ENCODE data around the gene NT5C3B.

The NT5C3B gene

DNA sequence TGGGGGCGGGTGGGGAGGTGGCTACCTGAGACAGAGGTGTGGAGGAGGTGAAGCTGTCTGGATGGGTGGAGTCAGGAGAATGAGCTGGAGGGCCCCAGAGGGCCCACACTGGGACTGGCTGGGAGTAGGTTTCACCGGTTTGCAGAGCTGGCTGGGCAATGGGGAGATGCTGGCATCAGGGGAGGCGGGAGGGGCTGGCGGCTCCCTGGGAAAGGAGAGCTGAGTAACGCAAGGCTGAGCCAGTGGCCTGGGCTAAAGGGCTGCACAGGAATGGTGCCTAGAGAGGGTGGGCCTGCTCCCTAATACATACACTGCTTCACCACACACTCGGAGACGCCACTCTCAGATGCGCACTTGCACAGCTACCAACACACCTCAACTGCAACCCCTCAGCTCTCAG lies 36.7 kb downstream of the NT5C3B start:
- TF ChIP-seq CTCF (IDR thresholded peaks at IDR 0.05; ENCODE audit: low read length) (no peak), EZH2 (IDR thresholded peaks at IDR 0.05; ENCODE audit: borderline replicate concordance, low read length) (no peak)

GRCh38 chr17:41797377-41797776 lies 38.7 kb downstream of the NT5C3B start:
- no peaks in the 10 kb centered on the region for H3K36me3 ChIP-seq (ENCODE audit: insufficient read depth, low read length)
- H3K4me1 ChIP-seq (ENCODE audit: insufficient read depth, low read length, severe bottlenecking) = peaks cover 14% of the 10 kb centered on the region
- H3K27ac ChIP-seq (ENCODE audit: low read depth, low read length, poor library complexity, severe bottlenecking) = no peak overlapping the region
- no peaks in the 10 kb centered on the region for H3K9me3 ChIP-seq (ENCODE audit: low read length)
- H3F3A ChIP-seq (ENCODE audit: insufficient read depth, low read length) = no peaks in the 10 kb centered on the region
- no peaks in the 10 kb centered on the region for H3K9me2 ChIP-seq (ENCODE audit: low read depth, low read length)
- H3K4me3 ChIP-seq (ENCODE audit: low read depth, low read length, poor library complexity, severe bottlenecking) = no peak overlapping the region
- no peak overlapping the region for H2AFZ ChIP-seq (ENCODE audit: low read length)
- H4K20me1 ChIP-seq (ENCODE audit: insufficient read depth, low read length) = no peaks in the 10 kb centered on the region
- no peaks in the 10 kb centered on the region for H3K79me2 ChIP-seq (ENCODE audit: insufficient read depth, low read length)
- TF ChIP-seq EZH2 (IDR thresholded peaks at IDR 0.05; ENCODE audit: borderline replicate concordance, low read length) (no peak), CTCF (IDR thresholded peaks at IDR 0.05; ENCODE audit: low read length) (no peak)
- H3K4me2 ChIP-seq (ENCODE audit: low read length) = no peak overlapping the region
- H3K9ac ChIP-seq (ENCODE audit: low read length) = no peak overlapping the region
- H3K27me3 ChIP-seq (ENCODE audit: insufficient read depth, low read length) = peaks cover 11% of the 10 kb centered on the region; the same call in 1 of the 2 replicates

More for the DNA sequence above, 36.7 kb downstream of the NT5C3B start:
- Histone ChIP-seq H3K79me2 (ENCODE audit: insufficient read depth, low read length) (no peaks in the 10 kb centered on the region), H3K27ac (ENCODE audit: low read depth, low read length, poor library complexity, severe bottlenecking) (no peak overlapping the region), H3K27me3 (ENCODE audit: insufficient read depth, low read length) (no peaks in the 10 kb centered on the region; the same call in 1 of the 2 replicates), H2AFZ (ENCODE audit: low read length) (no peak overlapping the region), H3K36me3 (ENCODE audit: insufficient read depth, low read length) (no peaks in the 10 kb centered on the region), H3K9ac (ENCODE audit: low read length) (no peak overlapping the region), H4K20me1 (ENCODE audit: insufficient read depth, low read length) (no peaks in the 10 kb centered on the region), H3K4me2 (ENCODE audit: low read length) (no peak overlapping the region), H3K9me2 (ENCODE audit: low read depth, low read length) (no peaks in the 10 kb centered on the region), H3K4me1 (ENCODE audit: insufficient read depth, low read length, severe bottlenecking) (peaks cover 28% of the 10 kb centered on the region), H3F3A (ENCODE audit: insufficient read depth, low read length) (no peaks in the 10 kb centered on the region), H3K4me3 (ENCODE audit: low read depth, low read length, poor library complexity, severe bottlenecking) (no peak overlapping the region), H3K9me3 (ENCODE audit: low read length) (no peaks in the 10 kb centered on the region)

DNA sequence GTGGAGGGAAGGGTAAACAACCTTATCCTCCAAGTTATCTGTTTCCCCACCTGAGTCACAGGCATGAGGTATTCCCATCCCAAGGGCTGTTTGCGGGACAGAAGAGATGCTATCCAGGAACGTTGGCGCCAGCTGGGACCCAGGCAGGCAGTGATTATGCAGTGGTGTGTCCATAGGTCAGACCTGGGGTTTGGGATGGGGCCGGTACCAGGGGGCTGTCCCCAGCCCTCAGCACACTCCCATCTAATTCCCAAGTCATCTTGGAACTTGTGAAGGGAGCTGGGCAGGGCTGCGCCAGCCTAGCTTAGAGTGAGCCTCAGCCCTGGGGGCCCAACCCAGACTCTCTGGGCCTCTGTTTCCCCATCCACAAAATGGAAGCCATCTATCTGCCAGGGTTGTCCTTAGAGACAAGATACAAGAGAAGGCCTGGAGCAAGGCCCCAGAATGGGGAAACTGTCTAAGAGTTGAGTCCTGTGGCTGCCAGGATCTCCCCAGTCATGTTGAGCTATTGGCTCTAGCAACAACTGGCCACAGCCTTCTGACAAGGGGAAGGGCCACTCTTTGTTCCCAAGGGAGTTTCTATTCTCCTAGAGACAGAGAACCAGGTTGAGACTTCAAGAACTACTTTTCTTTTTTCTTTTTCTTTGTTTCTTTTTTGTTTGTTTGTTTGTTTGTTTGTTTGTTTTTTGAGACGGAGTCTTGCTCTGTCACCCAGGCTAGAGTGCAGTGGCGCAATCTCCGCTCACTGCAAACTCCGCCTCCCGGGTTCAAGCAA lies 39.7 kb downstream of the NT5C3B start:
- Histone ChIP-seq H3K27me3 (ENCODE audit: insufficient read depth, low read length) (peaks cover 11% of the 10 kb centered on the region; the same call in 1 of the 2 replicates), H3K36me3 (ENCODE audit: insufficient read depth, low read length) (no peaks in the 10 kb centered on the region), H3K9me2 (ENCODE audit: low read depth, low read length) (no peaks in the 10 kb centered on the region), H3K27ac (ENCODE audit: low read depth, low read length, poor library complexity, severe bottlenecking) (no peak overlapping the region), H3K4me1 (ENCODE audit: insufficient read depth, low read length, severe bottlenecking) (peaks cover 11% of the 10 kb centered on the region), H3K4me3 (ENCODE audit: low read depth, low read length, poor library complexity, severe bottlenecking) (no peak overlapping the region), H3K79me2 (ENCODE audit: insufficient read depth, low read length) (no peaks in the 10 kb centered on the region), H2AFZ (ENCODE audit: low read length) (no peak overlapping the region), H3K4me2 (ENCODE audit: low read length) (no peak overlapping the region), H3K9me3 (ENCODE audit: low read length) (no peaks in the 10 kb centered on the region), H4K20me1 (ENCODE audit: insufficient read depth, low read length) (no peaks in the 10 kb centered on the region), H3K9ac (ENCODE audit: low read length) (no peak overlapping the region), H3F3A (ENCODE audit: insufficient read depth, low read length) (no peaks in the 10 kb centered on the region)
- no peak for TF ChIP-seq EZH2 (IDR thresholded peaks at IDR 0.05; ENCODE audit: borderline replicate concordance, low read length)
- TF ChIP-seq CTCF (IDR thresholded peaks at IDR 0.05; ENCODE audit: low read length) = no peak

All from OCI-LY1 (cell line).